Activated T-cell treated with anti-CD3 and anti-CD28 coated beads for 48 hours (primary cell): ENCODE results near the gene XNDC1N.
"Not testable (repeated sequence)": the region's sequence is repeated elsewhere in the genome, so short reads cannot be mapped to it uniquely, and the experiment has no call there.

Source experiments
- DNase-seq: peaks from one replicate; pipeline ENCODE4 v3.0.0-alpha.2; 2020; ENCODE audit warnings: low read depth

XNDC1N gene

GRCh38 chr11:71931245-71931602, 2.8 kb upstream of the XNDC1N start:
- no peak for DNase-seq

- no peak for DNase-seq
Observed at GRCh38 chr11:71930556-71931244, 2.3 kb upstream of the XNDC1N start.

GRCh38 chr11:71929491-71929890, 1.1 kb upstream of the XNDC1N start:
- DNase-seq, result no peak

GRCh38 chr11:71928737-71929443, 496 bp upstream of the XNDC1N start, which contains the start of gene RNF121:
Gene RNF121, plus strand, starts transcription at chr11:71929046. Its CDS starts 16 bp downstream, at chr11:71929062.
- peak; percentile 96 for DNase-seq

GRCh38 chr11:71917646-71918140, 10.7 kb downstream of the XNDC1N start:
- no peak for DNase-seq

- DNase-seq, result no peak
Observed at GRCh38 chr11:71914617-71915189, 13.7 kb downstream of the XNDC1N start.

GRCh38 chr11:71913756-71914526, 14.5 kb downstream of the XNDC1N start:
- no peak for DNase-seq

- not testable (repeated sequence) for DNase-seq
Observed at GRCh38 chr11:71911986-71912340, 16.4 kb downstream of the XNDC1N start.

GRCh38 chr11:71911321-71911985, 16.9 kb downstream of the XNDC1N start:
- peak; percentile 78 for DNase-seq

- not testable (repeated sequence) for DNase-seq
Observed at GRCh38 chr11:71910775-71911174, 17.6 kb downstream of the XNDC1N start.

- DNase-seq, result no peak
Observed at GRCh38 chr11:71908218-71908617, 20.2 kb downstream of the XNDC1N start.

GRCh38 chr11:71901137-71901536, 27.3 kb downstream of the XNDC1N start:
- DNase-seq, result not testable (repeated sequence)

- no peak for DNase-seq
Observed at GRCh38 chr11:71895961-71896360, 32.4 kb downstream of the XNDC1N start.

- DNase-seq, result not testable (repeated sequence)
Observed at GRCh38 chr11:71889181-71889872, 39.1 kb downstream of the XNDC1N start.

GRCh38 chr11:71888335-71889010, 39.9 kb downstream of the XNDC1N start:
- DNase-seq, result not testable (repeated sequence)

- DNase-seq, result not testable (repeated sequence)
Observed at GRCh38 chr11:71885806-71886205, 42.6 kb downstream of the XNDC1N start.
